Muscle layer of colon (tissue), 2 donors: ENCODE data around the gene MUC6.

ENCODE experiments used
- H3K27ac ChIP-seq: one replicate; pipeline ENCODE4 v1.7.0; 2013; ENCODE audit warnings: low read depth, mild to moderate bottlenecking, low read length, moderate library complexity
- H3K27me3 ChIP-seq, 2 donors: one replicate each; pipeline ENCODE4 v1.7.0; 2013; ENCODE audit warnings: low read length in 2 of 2, mild to moderate bottlenecking in 2 of 2; ENCODE audit not compliant: insufficient read depth in 2 of 2, control insufficient read depth in 1 of 2
- H3K36me3 ChIP-seq: one replicate; pipeline ENCODE4 v1.7.0; 2013; ENCODE audit warnings: mild to moderate bottlenecking, low read length; ENCODE audit not compliant: insufficient read depth
- H3K4me1 ChIP-seq: one replicate; pipeline ENCODE4 v1.7.0; 2013; ENCODE audit warnings: mild to moderate bottlenecking, low read length; ENCODE audit not compliant: insufficient read depth
- H3K4me3 ChIP-seq, 2 donors: one replicate each; pipeline ENCODE4 v1.7.0; 2013; ENCODE audit warnings: low read length in 2 of 2, low read depth in 1 of 2, mild to moderate bottlenecking in 1 of 2, moderate library complexity in 1 of 2
- H3K9ac ChIP-seq: one replicate; pipeline ENCODE4 v1.7.0; 2013; ENCODE audit warnings: low read length
- H3K9me3 ChIP-seq: one replicate; pipeline ENCODE4 v1.7.0; 2013; ENCODE audit warnings: mild to moderate bottlenecking, low read length
- donor health status: abdominal sarcoma.
- donor health status: Adenocarcinoma of cecum.

Gene MUC6

GRCh38 chr11:1030556-1030955 is 6.0 kb downstream of the MUC6 start:
- Histone ChIP-seq H3K4me1 (no peaks in the 10 kb centered on the region), H3K9ac (no peak overlapping the region), H3K27me3 (no peaks in the 10 kb centered on the region), H3K4me3 (no peak overlapping the region), H3K9me3 (no peaks in the 10 kb centered on the region), H3K27ac (no peak overlapping the region), H3K36me3 (no peaks in the 10 kb centered on the region)

GRCh38 chr11:1030086-1030485 is 6.4 kb downstream of the MUC6 start:
- Histone ChIP-seq H3K27ac (no peak overlapping the region), H3K4me1 (no peaks in the 10 kb centered on the region), H3K4me3 (no peak overlapping the region), H3K9me3 (no peaks in the 10 kb centered on the region), H3K36me3 (no peaks in the 10 kb centered on the region), H3K27me3 (no peaks in the 10 kb centered on the region), H3K9ac (no peak overlapping the region)

GRCh38 chr11:1029654-1030053 is 6.9 kb downstream of the MUC6 start:
- H3K9me3 ChIP-seq, result no peaks in the 10 kb centered on the region
- H3K27me3 ChIP-seq, result no peaks in the 10 kb centered on the region
- H3K27ac ChIP-seq, result no peak overlapping the region
- H3K36me3 ChIP-seq, result no peaks in the 10 kb centered on the region
- no peak overlapping the region for H3K9ac ChIP-seq
- no peaks in the 10 kb centered on the region for H3K4me1 ChIP-seq
- H3K4me3 ChIP-seq, result no peak overlapping the region

DNA sequence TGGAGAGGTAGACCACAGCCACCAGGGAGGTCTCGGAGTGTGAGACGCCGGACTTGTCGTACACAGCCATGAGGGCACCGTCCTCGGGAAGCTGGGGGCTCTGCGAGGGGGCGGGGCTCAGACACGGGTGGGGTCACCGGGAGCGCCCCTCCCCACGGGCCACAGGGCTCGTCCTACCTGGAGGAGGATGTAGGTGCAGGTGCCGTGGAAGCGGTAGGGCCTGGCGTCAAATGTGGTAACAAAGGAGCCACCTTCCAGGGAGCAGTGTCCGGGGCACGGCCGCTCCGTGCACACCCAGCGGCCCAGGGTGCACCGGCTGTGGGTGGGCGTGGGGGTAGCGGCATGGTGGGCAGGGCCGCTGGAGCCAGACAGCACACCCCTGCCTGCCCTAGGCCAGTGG is 7.5 kb downstream of the MUC6 start:
- H3K4me3 ChIP-seq, result no peak overlapping the region
- H3K27ac ChIP-seq, result no peak overlapping the region
- H3K9me3 ChIP-seq, result no peaks in the 10 kb centered on the region
- H3K9ac ChIP-seq, result no peak overlapping the region
- H3K36me3 ChIP-seq, result no peaks in the 10 kb centered on the region
- H3K27me3 ChIP-seq, result no peaks in the 10 kb centered on the region
- no peaks in the 10 kb centered on the region for H3K4me1 ChIP-seq

DNA sequence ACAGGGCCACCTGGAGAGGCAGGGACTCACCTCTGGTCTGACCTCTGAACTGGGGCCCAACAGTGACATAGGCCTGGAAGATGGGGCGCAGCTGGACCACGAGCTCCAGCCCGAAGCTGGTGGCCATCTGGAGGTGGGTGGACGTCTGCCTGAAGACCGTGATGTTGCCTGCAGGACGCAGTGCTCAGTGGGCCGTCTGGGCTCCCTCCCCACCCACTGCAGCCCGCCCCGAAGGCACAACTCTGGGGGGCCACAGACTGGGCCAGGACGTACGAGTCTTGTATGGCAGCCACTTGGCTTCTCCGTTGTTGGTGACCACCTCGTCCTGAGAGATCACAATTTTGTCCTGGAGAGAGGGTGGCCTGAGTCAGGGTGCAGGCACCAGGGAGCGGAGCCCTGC is 7.9 kb downstream of the MUC6 start:
- H3K27me3 ChIP-seq, result no peaks in the 10 kb centered on the region
- no peak overlapping the region for H3K4me3 ChIP-seq
- no peaks in the 10 kb centered on the region for H3K36me3 ChIP-seq
- no peaks in the 10 kb centered on the region for H3K9me3 ChIP-seq
- no peak overlapping the region for H3K9ac ChIP-seq
- no peak overlapping the region for H3K27ac ChIP-seq
- H3K4me1 ChIP-seq, result no peaks in the 10 kb centered on the region

GRCh38 chr11:1028291-1028540 is 8.3 kb downstream of the MUC6 start:
- Histone ChIP-seq H3K27me3 (no peaks in the 10 kb centered on the region), H3K4me3 (no peak overlapping the region), H3K9me3 (no peaks in the 10 kb centered on the region), H3K27ac (no peak overlapping the region), H3K9ac (no peak overlapping the region), H3K36me3 (no peaks in the 10 kb centered on the region), H3K4me1 (no peaks in the 10 kb centered on the region)

DNA sequence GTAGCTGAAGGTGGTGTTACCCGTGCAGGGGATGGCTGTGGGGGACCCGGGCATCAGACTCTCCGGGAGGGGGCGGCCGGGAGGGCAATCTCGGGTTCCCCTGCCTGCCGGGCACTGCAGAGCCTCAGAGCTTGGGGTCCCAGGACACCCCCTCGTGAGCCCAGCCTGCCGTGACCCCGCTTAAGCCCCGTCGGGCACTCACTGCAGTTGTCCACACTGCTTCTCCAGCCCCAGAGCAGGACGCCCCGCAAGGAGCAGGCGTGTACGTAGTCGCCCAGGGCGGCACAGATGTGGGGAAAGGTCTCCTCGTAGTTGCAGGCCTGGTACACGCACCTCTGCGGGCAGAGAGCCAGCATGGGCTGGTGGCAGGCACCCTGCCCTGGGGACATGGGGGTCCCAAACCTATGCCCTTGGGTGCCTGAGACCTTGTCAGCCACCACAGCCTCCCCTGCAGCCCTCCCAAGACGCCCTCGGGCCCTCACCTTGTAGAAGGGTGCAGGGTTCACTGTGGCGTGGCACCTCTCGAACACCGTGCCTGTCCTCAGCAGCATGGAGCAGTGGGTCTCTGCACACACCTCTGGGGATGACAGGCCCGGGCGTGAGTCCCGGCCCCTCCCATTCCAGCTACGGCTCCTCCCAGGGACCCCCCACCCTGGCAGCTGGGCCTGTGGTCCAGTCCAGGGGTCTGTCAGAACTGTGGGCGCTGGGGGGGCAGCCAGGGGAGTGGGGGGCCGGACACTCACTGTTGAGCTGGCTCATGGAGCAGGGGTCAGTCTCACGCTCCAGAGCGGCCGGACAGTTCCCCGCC is 8.8 kb downstream of the MUC6 start:
- Histone ChIP-seq H3K27ac (no peak overlapping the region), H3K36me3 (no peaks in the 10 kb centered on the region), H3K4me3 (no peak overlapping the region), H3K27me3 (no peaks in the 10 kb centered on the region), H3K4me1 (no peaks in the 10 kb centered on the region), H3K9ac (no peak overlapping the region), H3K9me3 (no peaks in the 10 kb centered on the region)

- Histone ChIP-seq H3K27ac (no peak overlapping the region), H3K36me3 (no peaks in the 10 kb centered on the region), H3K4me3 (no peak overlapping the region), H3K4me1 (no peaks in the 10 kb centered on the region), H3K9me3 (no peaks in the 10 kb centered on the region), H3K9ac (no peak overlapping the region), H3K27me3 (no peaks in the 10 kb centered on the region)
Measured at GRCh38 chr11:1026641-1027482, 9.7 kb downstream of the MUC6 start.

GRCh38 chr11:1026163-1026450 is 10.4 kb downstream of the MUC6 start:
- H3K9me3 ChIP-seq, result no peaks in the 10 kb centered on the region
- H3K27ac ChIP-seq, result no peak overlapping the region
- no peaks in the 10 kb centered on the region for H3K4me1 ChIP-seq
- no peak overlapping the region for H3K9ac ChIP-seq
- H3K27me3 ChIP-seq, result no peaks in the 10 kb centered on the region
- H3K36me3 ChIP-seq, result no peaks in the 10 kb centered on the region
- no peak overlapping the region for H3K4me3 ChIP-seq

- no peaks in the 10 kb centered on the region for H3K36me3 ChIP-seq
- no peaks in the 10 kb centered on the region for H3K27me3 ChIP-seq
- H3K4me3 ChIP-seq, result no peak overlapping the region
- no peaks in the 10 kb centered on the region for H3K4me1 ChIP-seq
- no peaks in the 10 kb centered on the region for H3K9me3 ChIP-seq
- no peak overlapping the region for H3K9ac ChIP-seq
- no peak overlapping the region for H3K27ac ChIP-seq
Measured at GRCh38 chr11:1025410-1026162, 10.9 kb downstream of the MUC6 start.

- no peak overlapping the region for H3K9ac ChIP-seq
- no peaks in the 10 kb centered on the region for H3K4me1 ChIP-seq
- H3K4me3 ChIP-seq, result no peak overlapping the region
- H3K27me3 ChIP-seq, result no peaks in the 10 kb centered on the region
- no peak overlapping the region for H3K27ac ChIP-seq
- no peaks in the 10 kb centered on the region for H3K36me3 ChIP-seq
- H3K9me3 ChIP-seq, result no peaks in the 10 kb centered on the region
Measured at GRCh38 chr11:1024597-1025409, 11.7 kb downstream of the MUC6 start.
